Upper lobe of left lung (tissue), 6 donors: ENCODE measurements around the gene DISC1. TPM values are rescaled to one million over a fixed set of nuclear protein-coding genes. Genes with fewer than 3 reads are reported as not detected.
A peak's percentile ranks its signal among the peaks of the same experiment; 100 is the strongest.

Experiments
- ATAC-seq, 2 donors: fragments of 200-7000 bp; cut with Tn5 transposase; one replicate each; pipeline ENCODE4 v1.9.1; 2022; ENCODE audit warnings: mild to moderate bottlenecking in 2 of 2, moderate library complexity in 2 of 2; ENCODE audit not compliant: low FRiP score in 2 of 2
- DNase-seq, 2 donors: peaks; one replicate each; pipeline ENCODE4 v3.0.0-alpha.2; 2019 to 2020
- H3K27ac ChIP-seq, 4 donors: fragments of 200-600 bp; sonication (generic); one replicate each; pipeline ENCODE4 v1.5.1; 2016 to 2019
- H3K27me3 ChIP-seq, 4 donors: fragments of 200-600 bp; sonication (generic); one replicate each; pipeline ENCODE4 v1.5.1; 2017 to 2019
- H3K36me3 ChIP-seq, 4 donors: fragments of 200-600 bp; sonication (generic); one replicate each; pipeline ENCODE4 v1.5.1; 2016 to 2019
- H3K4me1 ChIP-seq, 4 donors: fragments of 200-600 bp; sonication (generic); one replicate each; pipeline ENCODE4 v1.5.1; 2018 to 2019
- H3K4me3 ChIP-seq, 4 donors: fragments of 200-600 bp; sonication (generic); one replicate each; pipeline ENCODE4 v1.5.1; 2017 to 2019; ENCODE audit warnings: mild to moderate bottlenecking in 2 of 4, moderate library complexity in 1 of 4
- H3K9me3 ChIP-seq, 4 donors: fragments of 200-600 bp; sonication (generic); one replicate each; pipeline ENCODE4 v1.5.1; 2018 to 2019
- CTCF ChIP-seq, 6 experiments: fragments of 450-650 bp in 4 of 6; fragments of 200-600 bp in 2 of 6; sonication (generic) in 2 of 6; IDR thresholded peaks; one replicate each; pipeline ENCODE4 v1.5.1; 2016 to 2019; ENCODE audit warnings: antibody characterized with exemption in 6 of 6
- EP300 ChIP-seq, 4 donors: sonication (generic); formaldehyde crosslinking; IDR thresholded peaks; one replicate each; pipeline ENCODE4 v1.5.1; 2017; ENCODE audit warnings: antibody characterized with exemption in 4 of 4, control low read depth in 2 of 4
- POLR2A ChIP-seq, 4 donors: fragments of 450-650 bp; IDR thresholded peaks; one replicate each; pipeline ENCODE4 v1.5.1; 2016 to 2017; ENCODE audit warnings: antibody characterized with exemption in 4 of 4, mild to moderate bottlenecking in 2 of 4
- POLR2AphosphoS5 ChIP-seq, 2 donors: sonication (generic); formaldehyde crosslinking; IDR thresholded peaks; one replicate each; pipeline ENCODE4 v1.5.1; 2017; ENCODE audit warnings: antibody characterized with exemption in 2 of 2
- WGBS, 2 donors: methylation state at CpG; one replicate each; pipeline ENCODE4 v1.1.5; 2017 to 2018; 5-methylcytosine and 5-hydroxymethylcytosine counted together
- total RNA-seq, 6 donors: library from RNA; depleted of rRNA in 4 of 6; stranded (reverse); fragments of >200 nt in 4 of 6; gene quantifications; one replicate each; pipeline versions ENCODE4 v1.1.0 to v1.2.1, GENCODE V29; 2016 to 2021
- donor health status: DM: no; HTN: no; CAD: no; lungs with moderate emphysema.
- donor health status: DM: no; HTN: yes; CAD: no; lungs with severe emphysema.

DISC1 gene
- total RNA-seq, 6 donors from 2014 or later: 6.1 to 16.8 (median 10.5) TPM

- DNase-seq (no peak), ATAC-seq (no peak)
- no peaks in the 10 kb centered on the region for H3K27me3 ChIP-seq
- no peak overlapping the region for H3K4me3 ChIP-seq
- no peaks in the 10 kb centered on the region for H3K9me3 ChIP-seq
- H3K4me1 ChIP-seq: peaks cover 0 to 8% (median 4%) of the 10 kb centered on the region in 4 donors
- peak overlapping the region in 2 of 4 donors; percentile 14 to 50 for H3K27ac ChIP-seq
- TF ChIP-seq EP300 (IDR thresholded peaks at IDR 0.05) (no peak), CTCF (IDR thresholded peaks at IDR 0.05) (no peak), POLR2A (IDR thresholded peaks at IDR 0.05) (no peak)
- 26 to 36% methylated on average over 7 of the region's 7 CpGs for WGBS, 2 donors
- H3K36me3 ChIP-seq: no peaks in the 10 kb centered on the region
These were observed 218.5 kb downstream of the DISC1 start for GRCh38 chr1:231844986-231845502.

GRCh38 chr1:231847612-231848397 lies 221.2 kb downstream of the DISC1 start:
- H3K9me3 ChIP-seq: no peaks in the 10 kb centered on the region
- peaks cover 0 to 8% (median 4%) of the 10 kb centered on the region in 4 donors for H3K4me1 ChIP-seq
- H3K27ac ChIP-seq: no peak overlapping the region
- WGBS, 2 donors: 86 to 93% methylated on average over 7 of the region's 7 CpGs
- ATAC-seq (no peak), DNase-seq (no peak)
- TF ChIP-seq EP300 (IDR thresholded peaks at IDR 0.05) (no peak), CTCF (IDR thresholded peaks at IDR 0.05) (no peak), POLR2AphosphoS5 (IDR thresholded peaks at IDR 0.05) (no peak), POLR2A (IDR thresholded peaks at IDR 0.05) (no peak)
- no peaks in the 10 kb centered on the region for H3K36me3 ChIP-seq
- no peaks in the 10 kb centered on the region for H3K27me3 ChIP-seq
- no peak overlapping the region for H3K4me3 ChIP-seq

- TF ChIP-seq POLR2A (IDR thresholded peaks at IDR 0.05): no peak
- no peak for TF ChIP-seq CTCF (IDR thresholded peaks at IDR 0.05)
- no peak for TF ChIP-seq EP300 (IDR thresholded peaks at IDR 0.05)
- TF ChIP-seq POLR2AphosphoS5 (IDR thresholded peaks at IDR 0.05): no peak
- Histone ChIP-seq H3K27me3 (no peaks in the 10 kb centered on the region), H3K36me3 (no peaks in the 10 kb centered on the region), H3K27ac (no peak overlapping the region), H3K4me1 (peaks cover 0 to 6% (median 2%) of the 10 kb centered on the region in 4 donors), H3K9me3 (no peaks in the 10 kb centered on the region), H3K4me3 (no peak overlapping the region)
- 90 to 93% methylated on average over 5 of the region's 5 CpGs for WGBS, 2 donors
- DNase-seq (no peak), ATAC-seq (no peak)
These were observed 223.4 kb downstream of the DISC1 start for GRCh38 chr1:231849981-231850380.

GRCh38 chr1:231850786-231851185 lies 224.2 kb downstream of the DISC1 start:
- no peaks in the 10 kb centered on the region for H3K4me1 ChIP-seq
- H3K4me3 ChIP-seq: no peak overlapping the region
- no peaks in the 10 kb centered on the region for H3K36me3 ChIP-seq
- no peak overlapping the region for H3K27ac ChIP-seq
- WGBS, 2 donors: 76 to 83% methylated on average over 5 of the region's 5 CpGs
- no peak for TF ChIP-seq POLR2AphosphoS5 (IDR thresholded peaks at IDR 0.05)
- no peak for TF ChIP-seq EP300 (IDR thresholded peaks at IDR 0.05)
- no peak for TF ChIP-seq CTCF (IDR thresholded peaks at IDR 0.05)
- TF ChIP-seq POLR2A (IDR thresholded peaks at IDR 0.05): no peak
- no peaks in the 10 kb centered on the region for H3K27me3 ChIP-seq
- no peak for DNase-seq
- no peak for ATAC-seq
- no peaks in the 10 kb centered on the region for H3K9me3 ChIP-seq
